Spleen (tissue), 11 donors: Measurements from ENCODE around the gene PHAX. TPM values are rescaled to one million over a fixed set of nuclear protein-coding genes. Genes with fewer than 3 reads are reported as not detected.

ENCODE experiments used
- DNase-seq: peaks from one replicate; pipeline ENCODE4 v3.0.0-alpha.2; 2020
- H3K27ac ChIP-seq, 8 donors: fragments of 200-600 bp; sonication (generic) in 7 of 8; 1 replicate in 4 of 8; 2 replicates in 4 of 8; pipeline versions ENCODE4 v1.5.0 to v1.8.0; 2016 to 2021; ENCODE audit warnings: inconsistent platforms in 4 of 8, mild to moderate bottlenecking in 4 of 8, moderate library complexity in 1 of 8
- H3K27me3 ChIP-seq, 7 donors: fragments of 200-600 bp; sonication (generic) in 6 of 7; replicated peaks in 1 of 7; 1 replicate in 4 of 7; 2 replicates in 3 of 7; pipeline versions ENCODE4 v1.5.0 to v1.8.0; 2016 to 2021; ENCODE audit warnings: inconsistent platforms in 3 of 7, mild to moderate bottlenecking in 1 of 7
- H3K36me3 ChIP-seq, 6 donors: fragments of 200-600 bp; sonication (generic) in 5 of 6; 1 replicate in 4 of 6; 2 replicates in 2 of 6; pipeline versions ENCODE4 v1.5.0 to v1.8.0; 2016 to 2021; ENCODE audit warnings: inconsistent platforms in 2 of 6
- H3K4me1 ChIP-seq, 6 donors: fragments of 200-600 bp; sonication (generic) in 5 of 6; 1 replicate in 3 of 6; 2 replicates in 3 of 6; pipeline versions ENCODE4 v1.5.0 to v1.8.0; 2016 to 2021; ENCODE audit warnings: inconsistent platforms in 3 of 6
- H3K4me3 ChIP-seq, 8 donors: fragments of 200-600 bp; sonication (generic) in 7 of 8; 1 replicate in 4 of 8; 2 replicates in 4 of 8; pipeline versions ENCODE4 v1.5.0 to v1.8.0; 2016 to 2021; ENCODE audit warnings: inconsistent platforms in 4 of 8, mild to moderate bottlenecking in 4 of 8, moderate library complexity in 2 of 8
- H3K9me3 ChIP-seq, 8 donors: fragments of 200-600 bp; sonication (generic) in 7 of 8; 1 replicate in 4 of 8; 2 replicates in 4 of 8; pipeline versions ENCODE4 v1.5.0 to v1.8.0; 2016 to 2021; ENCODE audit warnings: inconsistent platforms in 4 of 8
- CTCF ChIP-seq, 11 experiments: fragments of 200-600 bp in 7 of 11; fragments of 450-650 bp in 4 of 11; sonication (generic) in 4 of 11; IDR thresholded peaks in 8 of 11; conservative IDR thresholded peaks in 3 of 11; 1 replicate in 7 of 11; 2 replicates in 4 of 11; pipeline versions ENCODE4 v1.4.0 to v1.8.0; 2016 to 2021; ENCODE audit warnings: antibody characterized with exemption in 11 of 11, inconsistent platforms in 4 of 11, mild to moderate bottlenecking in 1 of 11
- POLR2A ChIP-seq, 3 donors: fragments of 450-650 bp; IDR thresholded peaks; one replicate each; pipeline ENCODE4 v1.5.1; 2017; ENCODE audit warnings: antibody characterized with exemption in 3 of 3, mild to moderate bottlenecking in 1 of 3
- POLR2AphosphoS5 ChIP-seq, 3 donors: sonication (generic); formaldehyde crosslinking; IDR thresholded peaks; one replicate each; pipeline ENCODE4 v1.5.1; 2017; ENCODE audit warnings: antibody characterized with exemption in 3 of 3
- WGBS, 5 donors: extraction: QIAGEN DNeasy Blood & Tissue Kit in 3 of 5; methylation state at CpG; one replicate each; pipeline versions ENCODE4 v1.1.5 to v1.1.7; 2013 to 2018; 5-methylcytosine and 5-hydroxymethylcytosine counted together
- intact Hi-C: fragments of 100-400 bp; cut with DNase I; formaldehyde crosslinking; loops from one replicate; pipeline ENCODE4 v1.15.0; 2023; ENCODE audit warnings: low total_unique reads
- polyA plus RNA-seq, 3 donors: library from polyadenylated mRNA; stranded (reverse); fragments of 200-250 nt; gene quantifications; one replicate each; pipeline ENCODE4 v1.2.1, GENCODE V29; 2013
- total RNA-seq, 7 donors: library from RNA; depleted of rRNA in 3 of 7; stranded (reverse); fragments of >200 nt in 3 of 7; fragmentation: NEBNext Ultra II Directional in 4 of 7; extraction: Animal tissue kit (Norgen Biotek cat#: 25700) in 4 of 7; gene quantifications; one replicate each; pipeline versions ENCODE4 v1.1.0 to v1.2.1, GENCODE V29; 2016 to 2021
- donor health status: healthy with polysubstance abuse.
- donor health status: DM: no; HTN: no; CAD: no; lungs with moderate emphysema.
- donor health status: DM: no; HTN: no; CAD: no.
- donor health status: Bipolar disorder and iron deficiency.
- donor health status: healthy.
- donor health status: DM: no; HTN: no; CAD: no.
- donor health status: DM: yes; HTN: yes; CAD: no.

The PHAX gene
- total and polyA plus RNA-seq, 10 donors: 9.8 to 44.5 (median 25.8) TPM

DNA sequence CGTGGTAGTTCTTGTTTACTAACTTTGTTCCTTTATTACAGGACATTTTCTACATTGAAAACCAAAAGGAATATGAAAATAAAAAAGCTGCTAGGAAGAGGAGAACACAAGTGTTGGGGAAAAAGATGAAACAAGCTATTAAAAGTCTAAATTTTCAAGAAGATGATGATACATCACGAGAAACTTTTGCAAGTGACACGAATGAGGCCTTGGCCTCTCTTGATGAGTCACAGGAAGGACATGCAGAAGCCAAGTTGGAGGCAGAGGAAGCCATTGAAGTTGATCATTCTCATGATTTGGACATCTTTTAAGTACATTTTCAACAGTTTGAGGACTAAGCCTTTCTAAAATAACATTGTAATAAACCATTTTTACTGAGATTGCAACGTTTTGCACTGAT is 23.8 kb downstream of the PHAX start:
- H3K27me3 ChIP-seq: no peaks in the 10 kb centered on the region
- peaks cover 0 to 87% (median 47%) of the 10 kb centered on the region in 6 donors for H3K36me3 ChIP-seq
- no peak overlapping the region for H3K4me3 ChIP-seq
- peak overlapping the region in 6 of 8 donors; percentile 7 to 57 (median 22) for H3K27ac ChIP-seq
- peak in 1 of 3 donors; percentile 32 for TF ChIP-seq POLR2AphosphoS5 (IDR thresholded peaks at IDR 0.05)
- TF ChIP-seq CTCF (IDR thresholded peaks at IDR 0.05 in 8 of 11, conservative IDR thresholded peaks at IDR 0.05 in 3 of 11): no peak
- TF ChIP-seq POLR2A (IDR thresholded peaks at IDR 0.05): no peak
- no peak for DNase-seq
- intact Hi-C loops: no loop called here
- H3K4me1 ChIP-seq: peaks cover 0 to 4% (median 0%) of the 10 kb centered on the region in 6 donors
- 44 to 60% (median 56%) methylated on average over 4 of the region's 4 CpGs for WGBS, 5 donors
- H3K9me3 ChIP-seq: no peaks in the 10 kb centered on the region

GRCh38 chr5:126628102-126628501 is 27.4 kb downstream of the PHAX start:
- peaks cover 0 to 4% (median 0%) of the 10 kb centered on the region in 6 donors for H3K4me1 ChIP-seq
- 90 to 98% (median 93%) methylated on average over 9 to 11 of the region's 11 CpGs for WGBS, 5 donors
- no peak for TF ChIP-seq POLR2A (IDR thresholded peaks at IDR 0.05)
- TF ChIP-seq CTCF (IDR thresholded peaks at IDR 0.05 in 8 of 11, conservative IDR thresholded peaks at IDR 0.05 in 3 of 11): no peak
- TF ChIP-seq POLR2AphosphoS5 (IDR thresholded peaks at IDR 0.05): no peak
- H3K27me3 ChIP-seq: no peaks in the 10 kb centered on the region
- H3K4me3 ChIP-seq: no peak overlapping the region
- no peaks in the 10 kb centered on the region for H3K9me3 ChIP-seq
- intact Hi-C loops: no loop called here
- H3K36me3 ChIP-seq: peaks cover 0 to 52% (median 24%) of the 10 kb centered on the region in 6 donors
- no peak overlapping the region for H3K27ac ChIP-seq
- no peak for DNase-seq

- no peak overlapping the region for H3K4me3 ChIP-seq
- no peaks in the 10 kb centered on the region for H3K27me3 ChIP-seq
- TF ChIP-seq POLR2A (IDR thresholded peaks at IDR 0.05) (no peak), CTCF (IDR thresholded peaks at IDR 0.05 in 8 of 11, conservative IDR thresholded peaks at IDR 0.05 in 3 of 11) (no peak), POLR2AphosphoS5 (IDR thresholded peaks at IDR 0.05) (no peak)
- no peaks in the 10 kb centered on the region for H3K9me3 ChIP-seq
- WGBS, 5 donors: 79 to 87% (median 81%) methylated on average over 3 of the region's 3 CpGs
- peaks cover 0 to 14% (median 0%) of the 10 kb centered on the region in 6 donors for H3K36me3 ChIP-seq
- H3K4me1 ChIP-seq: no peaks in the 10 kb centered on the region
- no peak overlapping the region for H3K27ac ChIP-seq
- no peak for DNase-seq
- intact Hi-C loops: no loop called here
These were observed 31.2 kb downstream of the PHAX start for GRCh38 chr5:126631920-126632319.

- TF ChIP-seq POLR2A (IDR thresholded peaks at IDR 0.05) (no peak), POLR2AphosphoS5 (IDR thresholded peaks at IDR 0.05) (no peak), CTCF (IDR thresholded peaks at IDR 0.05 in 8 of 11, conservative IDR thresholded peaks at IDR 0.05 in 3 of 11) (no peak)
- intact Hi-C loops: no loop called here
- 88 to 100% (median 95%) methylated on average over 4 of the region's 4 CpGs for WGBS, 5 donors
These were observed 32.8 kb downstream of the PHAX start for GRCh38 chr5:126633552-126633951.

More at GRCh38 chr5:126633552-126633951, 32.8 kb downstream of the PHAX start:
- Histone ChIP-seq H3K36me3 (no peaks in the 10 kb centered on the region), H3K27me3 (no peaks in the 10 kb centered on the region), H3K4me3 (no peak overlapping the region), H3K27ac (no peak overlapping the region), H3K9me3 (no peaks in the 10 kb centered on the region), H3K4me1 (no peaks in the 10 kb centered on the region)
- DNase-seq: no peak
